OCI-LY3 (cell line): Measurements from ENCODE around the gene ADAMTS15.

Source experiments
- H2AFZ ChIP-seq: fragments of 200-600, 300-600 bp; shearing (Covaris generic); 2 replicates; pipeline ENCODE4 v1.6.0; 2014; ENCODE audit warnings: antibody characterized with exemption, low read depth, low read length
- H3K27ac ChIP-seq: fragments of 200-600, 300-600 bp; sonication (generic); 2 replicates; pipeline ENCODE4 v1.5.1; 2014; ENCODE audit warnings: mild to moderate bottlenecking, low read length, moderate library complexity, mixed read lengths
- H3K27me3 ChIP-seq: fragments of 200-600, 300-600 bp; sonication (generic); 2 replicates; pipeline ENCODE4 v1.6.1; 2014; ENCODE audit warnings: low read depth, low read length, mixed read lengths
- H3K36me3 ChIP-seq: fragments of 200-600, 300-600 bp; sonication (generic); replicated peaks from 2 replicates; pipeline ENCODE3; 2014; ENCODE audit warnings: low read depth, low read length, mixed read lengths
- H3K4me1 ChIP-seq: fragments of 300-600, 200-600 bp; sonication (generic); 2 replicates; pipeline ENCODE4 v1.6.1; 2014; ENCODE audit warnings: low read length, mixed read lengths
- H3K4me2 ChIP-seq: fragments of 200-600, 300-600 bp; sonication (generic); 2 replicates; pipeline ENCODE4 v1.6.1; 2014; ENCODE audit warnings: low read length, mixed read lengths
- H3K4me3 ChIP-seq: fragments of 300-600, 200-600 bp; sonication (generic); 2 replicates; pipeline ENCODE4 v1.5.1; 2014; ENCODE audit warnings: antibody characterized with exemption, mild to moderate bottlenecking, low read length, moderate library complexity
- H3K79me2 ChIP-seq: fragments of 300-600, 200-600 bp; shearing (Covaris generic); 2 replicates; pipeline ENCODE4 v1.6.1; 2014; ENCODE audit warnings: mild to moderate bottlenecking, low read length, mixed read lengths
- H3K9ac ChIP-seq: fragments of 300-600, 200-600 bp; shearing (Covaris generic); 2 replicates; pipeline ENCODE4 v1.6.0; 2014; ENCODE audit warnings: mild to moderate bottlenecking, low read length, moderate library complexity
- H3K9me3 ChIP-seq: fragments of 200-600, 300-600 bp; shearing (Covaris generic); 2 replicates; pipeline ENCODE4 v1.6.1; 2014; ENCODE audit warnings: low read length, mixed read lengths; ENCODE audit not compliant: insufficient read depth
- H4K20me1 ChIP-seq: fragments of 200-600, 300-600 bp; sonication (generic); 2 replicates; pipeline ENCODE4 v1.6.1; 2016; ENCODE audit warnings: low read length, mixed read lengths; ENCODE audit not compliant: insufficient read depth
- CTCF ChIP-seq: fragments of 200-600, 300-600 bp; sonication (generic); IDR thresholded peaks from 2 replicates; pipeline ENCODE4 v1.5.1; 2014; ENCODE audit warnings: antibody characterized with exemption, low read length, low read depth
- EZH2phosphoT487 ChIP-seq: fragments of 200-600 bp; shearing (Covaris generic); IDR thresholded peaks from 2 replicates; pipeline ENCODE4 v1.6.1; 2018; ENCODE audit warnings: antibody characterized with exemption, mixed run types, low read depth

Gene ADAMTS15

DNA sequence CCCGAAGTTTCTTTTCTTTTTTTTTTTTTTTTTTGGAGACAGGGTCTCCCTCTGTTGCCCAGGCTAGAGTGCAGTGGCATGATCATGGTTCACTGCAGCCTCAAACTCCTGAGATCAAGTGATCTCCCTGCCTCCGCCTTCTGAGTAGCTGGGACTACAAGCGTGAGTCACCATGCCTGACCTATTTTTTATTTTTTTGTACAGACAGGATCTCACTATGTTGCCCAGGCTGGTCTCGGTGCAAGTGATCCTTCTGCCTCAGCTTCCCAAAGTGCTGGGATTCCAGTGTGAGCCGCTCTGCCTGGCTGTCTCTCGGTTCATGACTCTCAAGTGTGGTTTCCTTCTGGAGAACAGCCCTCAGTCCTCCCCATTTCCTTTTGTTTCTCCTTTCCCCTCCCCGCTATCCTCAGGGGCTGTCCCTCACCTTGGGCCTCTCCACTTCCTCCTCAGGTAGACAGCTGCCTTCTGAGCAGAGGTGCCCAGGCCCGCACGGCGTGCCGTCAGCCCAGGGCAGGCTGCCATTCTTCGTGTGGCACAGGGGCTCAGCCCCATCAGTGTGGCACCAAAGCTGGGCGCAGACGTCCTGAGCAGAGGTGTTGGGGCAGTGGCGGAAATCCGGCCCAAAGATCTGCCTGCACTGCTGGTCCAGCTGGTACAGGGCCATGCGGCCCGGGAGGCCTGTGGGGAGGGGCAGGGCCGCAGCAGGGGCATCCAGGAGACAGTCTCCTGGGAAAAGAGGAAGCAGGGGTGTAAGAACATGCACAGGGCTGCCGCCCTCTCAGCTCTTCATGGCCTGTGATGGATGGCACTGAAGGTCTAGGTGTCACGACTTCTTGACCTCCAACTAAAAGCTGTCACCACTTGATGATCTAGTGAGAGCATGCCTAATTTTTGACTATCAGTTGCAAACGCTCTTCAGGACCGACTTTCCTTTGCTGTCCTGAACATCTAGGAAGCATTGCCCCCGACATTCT, 34.1 kb upstream of the ADAMTS15 start:
- no peak overlapping the region for H3K4me3 ChIP-seq
- H2AFZ ChIP-seq, result no peak overlapping the region
- H3K9me3 ChIP-seq, result no peaks in the 10 kb centered on the region
- no peak overlapping the region for H3K27ac ChIP-seq
- peaks cover 26% of the 10 kb centered on the region for H3K27me3 ChIP-seq
- H3K79me2 ChIP-seq, result no peaks in the 10 kb centered on the region
- no peak overlapping the region for H3K9ac ChIP-seq
- TF ChIP-seq EZH2phosphoT487 (no peak), CTCF (no peak)
- peaks cover 7% of the 10 kb centered on the region; the same call in 1 of the 2 replicates for H3K4me1 ChIP-seq
- H4K20me1 ChIP-seq, result no peaks in the 10 kb centered on the region
- H3K36me3 ChIP-seq, result no peaks in the 10 kb centered on the region
- no peak overlapping the region for H3K4me2 ChIP-seq

GRCh38 chr11:130415731-130416529, 32.5 kb upstream of the ADAMTS15 start:
- Histone ChIP-seq H3K79me2 (no peaks in the 10 kb centered on the region), H4K20me1 (no peaks in the 10 kb centered on the region), H3K27ac (no peak overlapping the region), H3K9ac (no peak overlapping the region), H2AFZ (no peak overlapping the region), H3K27me3 (peaks cover 25% of the 10 kb centered on the region), H3K9me3 (no peaks in the 10 kb centered on the region), H3K4me3 (no peak overlapping the region), H3K4me2 (no peak overlapping the region), H3K36me3 (no peaks in the 10 kb centered on the region), H3K4me1 (peaks cover 11% of the 10 kb centered on the region)
- TF ChIP-seq CTCF (no peak), EZH2phosphoT487 (no peak)

DNA sequence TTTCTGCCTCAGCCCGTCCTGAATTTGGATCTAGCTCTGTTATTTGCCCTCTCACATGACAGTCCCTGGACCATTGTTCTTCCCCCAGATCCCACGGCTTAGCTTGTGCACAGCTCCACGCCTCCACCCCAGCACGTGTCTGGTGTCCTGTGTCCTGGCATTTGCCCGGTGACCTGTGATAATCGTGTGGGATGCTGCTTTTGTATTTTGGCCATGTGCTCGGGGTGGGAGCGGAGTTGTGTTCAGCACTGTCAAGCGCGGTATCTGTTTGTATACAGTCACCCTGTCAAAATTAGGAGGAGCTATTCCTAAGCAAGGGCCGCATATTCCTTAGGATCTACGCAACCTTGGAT, 31.9 kb upstream of the ADAMTS15 start:
- Histone ChIP-seq H3K27ac (no peak overlapping the region), H3K4me1 (peaks cover 16% of the 10 kb centered on the region), H3K4me2 (no peak overlapping the region), H3K36me3 (no peaks in the 10 kb centered on the region), H4K20me1 (no peaks in the 10 kb centered on the region), H3K9me3 (no peaks in the 10 kb centered on the region), H3K9ac (no peak overlapping the region), H3K4me3 (no peak overlapping the region), H3K27me3 (peaks cover 25% of the 10 kb centered on the region), H3K79me2 (no peaks in the 10 kb centered on the region), H2AFZ (no peak overlapping the region)
- TF ChIP-seq CTCF (no peak), EZH2phosphoT487 (no peak)

DNA sequence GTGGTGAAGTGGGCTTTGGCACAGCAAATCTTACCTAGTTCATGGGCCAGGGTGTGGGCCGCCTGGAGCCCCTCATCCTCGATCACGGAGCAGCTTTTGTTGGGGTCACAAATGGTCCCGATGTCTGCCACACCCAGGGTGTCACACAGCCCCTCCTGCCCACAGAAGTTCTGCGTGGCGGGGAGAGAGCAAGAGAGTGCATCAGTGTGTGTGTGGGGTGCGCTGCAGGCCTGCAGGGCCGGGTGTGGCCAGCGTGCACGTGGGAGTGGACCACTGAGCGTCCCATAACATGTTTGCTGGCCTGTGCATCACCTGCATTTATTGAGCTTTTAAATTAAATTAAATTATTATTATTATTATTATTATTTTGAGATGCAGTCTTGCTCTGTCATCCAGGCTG, 31.5 kb upstream of the ADAMTS15 start:
- no peaks in the 10 kb centered on the region for H3K9me3 ChIP-seq
- no peak overlapping the region for H2AFZ ChIP-seq
- no peak overlapping the region for H3K4me3 ChIP-seq
- no peak for TF ChIP-seq CTCF
- no peak for TF ChIP-seq EZH2phosphoT487
- no peaks in the 10 kb centered on the region for H3K36me3 ChIP-seq
- H3K27ac ChIP-seq, result no peak overlapping the region
- peaks cover 22% of the 10 kb centered on the region for H3K27me3 ChIP-seq
- no peak overlapping the region for H3K4me2 ChIP-seq
- no peak overlapping the region for H3K9ac ChIP-seq
- no peaks in the 10 kb centered on the region for H3K79me2 ChIP-seq
- H3K4me1 ChIP-seq, result peaks cover 16% of the 10 kb centered on the region
- H4K20me1 ChIP-seq, result no peaks in the 10 kb centered on the region
